Erythroblast (primary cell): ENCODE data around the gene FAM168B.

Source experiments
- GATA1 ChIP-seq: IDR thresholded peaks from 2 replicates; pipeline ENCODE4 v1.6.1; 2011; ENCODE audit warnings: low read depth, mild to moderate bottlenecking, control low read depth, low read length, moderate library complexity
- POLR2A ChIP-seq: IDR thresholded peaks from 2 replicates; pipeline ENCODE4 v1.6.1; 2011; ENCODE audit warnings: mild to moderate bottlenecking, low read length

- TF ChIP-seq POLR2A = no peak
- no peak for TF ChIP-seq GATA1
These were observed 44.6 kb downstream of the FAM168B start for GRCh38 chr2:131048641-131049040.
